Activated CD4-positive, alpha-beta T cell treated with anti-CD3 and anti-CD28 coated beads, Interleukin-2, amount 50 U/mL, for 16 hours (primary cell): ENCODE measurements around the gene SIGLEC6.

Experiments used
- DNase-seq: peaks from one replicate; pipeline ENCODE4 v3.0.0-alpha.2; 2020

Gene SIGLEC6

DNA sequence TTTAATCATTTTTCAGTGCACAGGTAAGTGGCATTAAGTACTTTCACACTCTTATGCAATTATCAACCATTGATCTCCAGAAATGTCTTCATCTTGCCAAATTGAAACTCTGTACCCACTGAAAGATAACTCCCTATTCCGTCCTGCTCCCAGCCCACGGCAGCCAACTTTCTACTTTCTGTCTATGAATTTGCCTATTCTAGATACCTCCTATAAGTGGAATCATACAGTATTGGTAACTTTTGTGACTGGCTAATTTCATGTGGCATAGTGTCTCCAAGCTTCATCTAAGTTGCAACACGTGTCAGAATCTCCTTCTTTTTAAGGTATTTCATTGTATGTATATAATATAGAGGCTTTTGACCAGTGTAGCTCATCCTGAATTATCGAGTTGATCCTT lies 58.9 kb downstream of the SIGLEC6 start:
- DNase-seq = no peak

DNA sequence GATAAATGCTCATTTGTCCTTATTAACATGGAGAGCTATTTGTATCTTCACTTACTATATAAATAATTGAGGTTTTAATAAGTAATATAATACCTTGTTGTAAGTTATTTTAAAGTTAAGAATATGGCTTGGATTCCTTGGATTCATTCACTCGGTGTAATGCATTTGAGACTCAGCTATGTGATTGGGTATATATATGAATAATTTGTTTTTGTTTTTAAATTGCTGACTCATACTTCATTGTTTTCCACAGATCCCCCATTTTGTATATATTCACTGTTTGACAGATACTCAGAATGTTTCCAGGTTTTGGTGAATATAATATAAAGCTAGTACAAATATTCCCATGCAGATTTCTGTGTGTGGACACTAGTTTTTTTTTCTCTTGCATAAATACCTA lies 59.9 kb downstream of the SIGLEC6 start:
- no peak for DNase-seq

DNA sequence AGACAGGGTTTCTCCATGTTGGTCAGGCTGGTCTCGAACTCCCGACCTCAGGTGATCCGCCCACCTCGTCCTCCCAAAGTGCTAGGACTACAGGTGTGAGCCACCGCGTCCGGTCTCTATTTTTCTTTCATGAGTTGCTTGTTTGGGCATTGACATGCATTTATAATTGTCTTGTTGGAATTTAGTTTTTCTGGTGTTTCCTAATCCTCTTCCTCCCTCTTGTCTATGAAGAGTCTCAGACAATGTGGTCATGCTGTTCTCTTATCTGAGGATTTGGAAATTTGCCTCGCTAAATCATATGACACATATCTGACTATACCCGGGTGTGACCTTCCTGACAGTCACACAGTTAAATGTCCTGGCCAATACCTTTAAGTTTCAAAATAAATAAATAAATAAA lies 60.5 kb downstream of the SIGLEC6 start:
- no peak for DNase-seq

DNA sequence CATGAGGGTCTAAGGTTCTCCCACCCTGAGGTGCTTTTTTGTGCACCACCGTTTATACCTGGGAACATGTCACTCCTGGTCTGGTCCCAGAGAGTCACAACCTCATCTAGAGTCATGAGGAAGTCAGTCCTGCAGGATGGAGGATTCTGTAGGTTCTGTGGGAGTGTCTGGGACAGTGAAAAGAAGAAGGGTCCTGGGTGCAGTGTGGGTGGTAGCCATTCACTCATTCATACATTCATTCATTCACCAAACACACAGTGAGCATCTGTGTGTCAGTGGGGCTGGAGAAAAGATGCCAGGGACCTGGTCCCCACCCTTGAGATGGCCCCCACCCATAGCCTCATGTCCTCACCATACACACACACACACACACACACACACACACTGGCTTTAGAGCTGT lies 61.8 kb downstream of the SIGLEC6 start:
- DNase-seq = no peak

DNA sequence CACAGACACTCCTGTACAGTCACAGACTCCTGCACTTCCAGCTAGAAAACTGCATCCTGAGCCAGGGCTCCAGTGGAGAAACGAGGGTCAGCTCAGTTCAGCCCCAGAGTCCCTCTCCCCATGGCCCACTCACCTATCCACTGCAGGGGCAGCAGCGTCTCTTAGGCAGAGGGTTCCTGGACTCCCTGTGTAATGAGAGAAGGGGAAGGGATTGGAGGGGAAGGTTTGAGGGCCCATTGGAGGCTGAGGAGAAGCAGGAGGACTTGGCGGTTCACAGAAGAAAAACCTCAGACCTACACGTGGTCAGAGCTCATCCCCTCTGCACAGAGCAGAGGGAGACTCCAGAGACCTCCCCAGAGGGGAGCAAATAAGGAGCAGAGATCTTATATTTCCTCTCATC lies 62.3 kb downstream of the SIGLEC6 start:
- DNase-seq = no peak

DNA sequence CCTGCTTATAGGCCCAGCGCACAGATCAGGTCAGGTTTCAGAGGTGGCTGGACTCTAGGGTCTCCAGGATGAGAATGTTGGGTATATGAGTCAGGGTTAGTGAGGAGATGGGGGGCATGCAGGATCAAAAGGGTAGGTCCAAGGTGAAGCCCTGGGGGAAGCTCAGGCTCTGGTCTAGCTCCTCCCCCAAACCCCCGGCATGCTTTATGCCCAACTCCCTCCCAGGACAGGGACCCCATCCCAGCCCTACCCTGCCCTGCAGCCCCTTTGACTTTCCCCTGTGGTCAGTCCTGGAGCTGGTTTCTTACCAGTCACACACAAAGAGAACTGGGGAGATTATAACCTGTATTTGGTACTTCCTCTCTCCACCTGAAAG lies 62.9 kb downstream of the SIGLEC6 start:
- DNase-seq = no peak

DNA sequence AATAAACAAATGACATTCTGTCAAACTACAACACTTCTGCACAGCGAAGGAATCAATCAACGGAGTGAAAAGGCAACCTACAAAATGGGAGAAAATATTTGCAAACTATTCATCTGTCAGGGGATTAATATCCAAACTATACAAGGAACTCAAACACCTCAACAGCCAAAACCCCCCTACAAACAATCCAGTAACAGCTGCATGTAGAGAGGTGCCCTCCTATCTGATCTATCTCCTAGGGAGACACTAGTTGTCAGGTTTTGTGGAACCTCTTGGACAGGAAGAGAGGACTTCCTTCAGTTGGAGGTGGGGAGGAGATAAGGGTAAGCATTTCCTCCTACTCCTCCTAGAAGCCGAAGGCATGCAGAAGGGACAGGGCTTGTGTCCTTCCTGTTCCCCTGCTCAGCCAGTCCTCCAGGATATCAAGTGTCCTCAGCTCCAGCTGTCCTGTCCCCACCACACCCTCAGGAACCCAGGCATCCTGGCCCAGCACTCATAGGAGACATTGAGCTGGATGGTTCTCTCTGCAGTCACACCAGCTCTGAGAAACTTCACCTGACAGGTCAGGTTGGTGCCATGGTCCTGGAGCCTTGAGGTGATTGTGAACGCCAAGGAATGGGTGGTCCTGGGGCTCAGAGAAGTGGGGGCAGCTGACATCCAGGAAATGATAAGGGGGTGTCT lies 63.5 kb downstream of the SIGLEC6 start:
- DNase-seq = no peak
